ENCODE measurements around the gene GDF2.

The GDF2 gene

GRCh38 chr10:47350671-47351640 is 28.7 kb downstream of the GDF2 start:
- no peak for DNase-seq (ENCODE audit: low read depth in 2 of 3, low spot score in 2 of 3)

- no peak for DNase-seq (ENCODE audit: low read depth in 2 of 3, low spot score in 2 of 3)
Measured at GRCh38 chr10:47351899-47352815, 29.9 kb downstream of the GDF2 start.

GRCh38 chr10:47353351-47353750 is 31.1 kb downstream of the GDF2 start:
- DNase-seq (ENCODE audit: low read depth in 2 of 3, low spot score in 2 of 3) = no peak

GRCh38 chr10:47354165-47354564 is 31.9 kb downstream of the GDF2 start:
- no peak for DNase-seq (ENCODE audit: low read depth in 2 of 3, low spot score in 2 of 3)

- no peak for DNase-seq (ENCODE audit: low read depth in 2 of 3, low spot score in 2 of 3)
Measured at GRCh38 chr10:47354900-47355299, 32.6 kb downstream of the GDF2 start.

GRCh38 chr10:47356708-47357107 is 34.5 kb downstream of the GDF2 start:
- no peak for DNase-seq (ENCODE audit: low read depth in 2 of 3, low spot score in 2 of 3)

- DNase-seq (ENCODE audit: low read depth in 2 of 3, low spot score in 2 of 3) = no peak
Measured at GRCh38 chr10:47357131-47357582, 34.9 kb downstream of the GDF2 start.

- no peak for DNase-seq (ENCODE audit: low read depth in 2 of 3, low spot score in 2 of 3)
Measured at GRCh38 chr10:47357911-47358310, 35.7 kb downstream of the GDF2 start.

GRCh38 chr10:47358457-47358856 is 36.2 kb downstream of the GDF2 start:
- no peak for DNase-seq (ENCODE audit: low read depth in 2 of 3, low spot score in 2 of 3)

- no peak for DNase-seq (ENCODE audit: low read depth in 2 of 3, low spot score in 2 of 3)
Measured at GRCh38 chr10:47359101-47359500, 36.8 kb downstream of the GDF2 start.

GRCh38 chr10:47359626-47360418 is 37.6 kb downstream of the GDF2 start:
- no peak for DNase-seq (ENCODE audit: low read depth in 2 of 3, low spot score in 2 of 3)

- no peak for DNase-seq (ENCODE audit: low read depth in 2 of 3, low spot score in 2 of 3)
Measured at GRCh38 chr10:47360419-47361040, 38.3 kb downstream of the GDF2 start.

GRCh38 chr10:47361293-47361692 is 39.0 kb downstream of the GDF2 start:
- no peak for DNase-seq (ENCODE audit: low read depth in 2 of 3, low spot score in 2 of 3)

GRCh38 chr10:47362199-47362598 is 39.9 kb downstream of the GDF2 start:
- DNase-seq (ENCODE audit: low read depth in 2 of 3, low spot score in 2 of 3) = no peak

GRCh38 chr10:47363781-47364180 is 41.5 kb downstream of the GDF2 start:
- DNase-seq (ENCODE audit: low read depth in 2 of 3, low spot score in 2 of 3) = no peak

GRCh38 chr10:47364366-47364765 is 42.1 kb downstream of the GDF2 start:
- no peak for DNase-seq (ENCODE audit: low read depth in 2 of 3, low spot score in 2 of 3)

GRCh38 chr10:47364911-47365310 is 42.7 kb downstream of the GDF2 start:
- no peak for DNase-seq (ENCODE audit: low read depth in 2 of 3, low spot score in 2 of 3)

- DNase-seq (ENCODE audit: low read depth in 2 of 3, low spot score in 2 of 3) = no peak
Measured at GRCh38 chr10:47365431-47366180, 43.4 kb downstream of the GDF2 start.

- no peak for DNase-seq (ENCODE audit: low read depth in 2 of 3, low spot score in 2 of 3)
Measured at GRCh38 chr10:47366181-47366631, 44.0 kb downstream of the GDF2 start.
